NCI-H2107 treated with DMSO at 0.1 percent for 48 hours (cell line): ENCODE data around the gene SEC14L1.
A peak's percentile ranks its signal among the peaks of the same experiment; 100 is the strongest.
"Not testable (repeated sequence)": the region's sequence is repeated elsewhere in the genome, so short reads cannot be mapped to it uniquely, and the experiment has no call there.

Experiments
- DNase-seq: peaks from one replicate; lab custom pipeline; 2025; ENCODE audit not compliant: unreplicated experiment; lab: John Stamatoyannopoulos, UW

The SEC14L1 gene

GRCh38 chr17:77115947-77116346, 24.8 kb upstream of the SEC14L1 start:
- DNase-seq: no peak

- no peak for DNase-seq
These were observed 24.4 kb upstream of the SEC14L1 start for GRCh38 chr17:77116371-77116860.

GRCh38 chr17:77117415-77117814, 23.4 kb upstream of the SEC14L1 start:
- DNase-seq: no peak

GRCh38 chr17:77118251-77118928, 22.4 kb upstream of the SEC14L1 start:
- DNase-seq: no peak

GRCh38 chr17:77119668-77120301, 21.0 kb upstream of the SEC14L1 start:
- DNase-seq: no peak

- DNase-seq: no peak
These were observed 19.9 kb upstream of the SEC14L1 start for GRCh38 chr17:77120868-77121267.

GRCh38 chr17:77124192-77124889, 16.4 kb upstream of the SEC14L1 start:
- DNase-seq: no peak

GRCh38 chr17:77125432-77125901, 15.3 kb upstream of the SEC14L1 start:
- DNase-seq: no peak

GRCh38 chr17:77126519-77126918, 14.2 kb upstream of the SEC14L1 start:
- DNase-seq: peak; percentile 37

GRCh38 chr17:77127735-77128361, 12.9 kb upstream of the SEC14L1 start:
- no peak for DNase-seq

- no peak for DNase-seq
These were observed 11.7 kb upstream of the SEC14L1 start for GRCh38 chr17:77128896-77129567.

GRCh38 chr17:77129568-77130301, 11.0 kb upstream of the SEC14L1 start:
- no peak for DNase-seq

- no peak for DNase-seq
These were observed 10.2 kb upstream of the SEC14L1 start for GRCh38 chr17:77130525-77130924.

- DNase-seq: no peak
These were observed 8.9 kb upstream of the SEC14L1 start for GRCh38 chr17:77131904-77132303.

GRCh38 chr17:77132411-77133086, 8.2 kb upstream of the SEC14L1 start:
- DNase-seq: no peak

GRCh38 chr17:77133087-77133638, 7.6 kb upstream of the SEC14L1 start:
- no peak for DNase-seq

- no peak for DNase-seq
These were observed 4.4 kb upstream of the SEC14L1 start for GRCh38 chr17:77136420-77136767.

GRCh38 chr17:77137111-77137510, 3.7 kb upstream of the SEC14L1 start:
- DNase-seq: no peak

GRCh38 chr17:77137886-77138285, 2.9 kb upstream of the SEC14L1 start:
- DNase-seq: not testable (repeated sequence)
